ENCODE results near the gene AMZ1.
"Not testable (repeated sequence)": the region's sequence is repeated elsewhere in the genome, so short reads cannot be mapped to it uniquely, and the experiment has no call there.

AMZ1 gene

GRCh38 chr7:2691011-2691707 is 3.2 kb downstream of the AMZ1 start:
- DNase-seq (ENCODE audit: low read depth) = no peak

- not testable (repeated sequence) for DNase-seq (ENCODE audit: low read depth)
These were observed 4.0 kb downstream of the AMZ1 start for GRCh38 chr7:2691932-2692439.

- DNase-seq (ENCODE audit: low read depth) = no peak
These were observed 4.5 kb downstream of the AMZ1 start for GRCh38 chr7:2692543-2692942.

- not testable (repeated sequence) for DNase-seq (ENCODE audit: low read depth)
These were observed 5.6 kb downstream of the AMZ1 start for GRCh38 chr7:2693420-2694121.

GRCh38 chr7:2694122-2694436 is 6.1 kb downstream of the AMZ1 start:
- DNase-seq (ENCODE audit: low read depth) = not testable (repeated sequence)

- peak; percentile 15 for DNase-seq (ENCODE audit: low read depth)
These were observed 10.7 kb downstream of the AMZ1 start for GRCh38 chr7:2698581-2699288.

- no peak for DNase-seq (ENCODE audit: low read depth)
These were observed 11.3 kb downstream of the AMZ1 start for GRCh38 chr7:2699289-2699620.

GRCh38 chr7:2700141-2700850 is 12.3 kb downstream of the AMZ1 start:
- DNase-seq (ENCODE audit: low read depth) = no peak

- no peak for DNase-seq (ENCODE audit: low read depth)
These were observed 13.4 kb downstream of the AMZ1 start for GRCh38 chr7:2701424-2701823.

- DNase-seq (ENCODE audit: low read depth) = no peak
These were observed 14.0 kb downstream of the AMZ1 start for GRCh38 chr7:2701832-2702593.

GRCh38 chr7:2702594-2702957 is 14.6 kb downstream of the AMZ1 start:
- DNase-seq (ENCODE audit: low read depth) = no peak

GRCh38 chr7:2705371-2706096 is 17.5 kb downstream of the AMZ1 start:
- no peak for DNase-seq (ENCODE audit: low read depth)

GRCh38 chr7:2706685-2707126 is 18.7 kb downstream of the AMZ1 start:
- DNase-seq (ENCODE audit: low read depth) = no peak

GRCh38 chr7:2707481-2707880 is 19.5 kb downstream of the AMZ1 start:
- no peak for DNase-seq (ENCODE audit: low read depth)

- DNase-seq (ENCODE audit: low read depth) = no peak
These were observed 20.0 kb downstream of the AMZ1 start for GRCh38 chr7:2708041-2708440.

GRCh38 chr7:2708547-2709310 is 20.7 kb downstream of the AMZ1 start:
- DNase-seq (ENCODE audit: low read depth) = no peak

- no peak for DNase-seq (ENCODE audit: low read depth)
These were observed 21.7 kb downstream of the AMZ1 start for GRCh38 chr7:2709553-2710285.

GRCh38 chr7:2710286-2710655 is 22.3 kb downstream of the AMZ1 start:
- DNase-seq (ENCODE audit: low read depth) = no peak

- DNase-seq (ENCODE audit: low read depth) = no peak
These were observed 23.0 kb downstream of the AMZ1 start for GRCh38 chr7:2710901-2711551.
